ENCODE measurements around the gene AHNAK.
"Not testable (repeated sequence)": the region's sequence is repeated elsewhere in the genome, so short reads cannot be mapped to it uniquely, and the experiment has no call there.

Gene AHNAK, protein sequence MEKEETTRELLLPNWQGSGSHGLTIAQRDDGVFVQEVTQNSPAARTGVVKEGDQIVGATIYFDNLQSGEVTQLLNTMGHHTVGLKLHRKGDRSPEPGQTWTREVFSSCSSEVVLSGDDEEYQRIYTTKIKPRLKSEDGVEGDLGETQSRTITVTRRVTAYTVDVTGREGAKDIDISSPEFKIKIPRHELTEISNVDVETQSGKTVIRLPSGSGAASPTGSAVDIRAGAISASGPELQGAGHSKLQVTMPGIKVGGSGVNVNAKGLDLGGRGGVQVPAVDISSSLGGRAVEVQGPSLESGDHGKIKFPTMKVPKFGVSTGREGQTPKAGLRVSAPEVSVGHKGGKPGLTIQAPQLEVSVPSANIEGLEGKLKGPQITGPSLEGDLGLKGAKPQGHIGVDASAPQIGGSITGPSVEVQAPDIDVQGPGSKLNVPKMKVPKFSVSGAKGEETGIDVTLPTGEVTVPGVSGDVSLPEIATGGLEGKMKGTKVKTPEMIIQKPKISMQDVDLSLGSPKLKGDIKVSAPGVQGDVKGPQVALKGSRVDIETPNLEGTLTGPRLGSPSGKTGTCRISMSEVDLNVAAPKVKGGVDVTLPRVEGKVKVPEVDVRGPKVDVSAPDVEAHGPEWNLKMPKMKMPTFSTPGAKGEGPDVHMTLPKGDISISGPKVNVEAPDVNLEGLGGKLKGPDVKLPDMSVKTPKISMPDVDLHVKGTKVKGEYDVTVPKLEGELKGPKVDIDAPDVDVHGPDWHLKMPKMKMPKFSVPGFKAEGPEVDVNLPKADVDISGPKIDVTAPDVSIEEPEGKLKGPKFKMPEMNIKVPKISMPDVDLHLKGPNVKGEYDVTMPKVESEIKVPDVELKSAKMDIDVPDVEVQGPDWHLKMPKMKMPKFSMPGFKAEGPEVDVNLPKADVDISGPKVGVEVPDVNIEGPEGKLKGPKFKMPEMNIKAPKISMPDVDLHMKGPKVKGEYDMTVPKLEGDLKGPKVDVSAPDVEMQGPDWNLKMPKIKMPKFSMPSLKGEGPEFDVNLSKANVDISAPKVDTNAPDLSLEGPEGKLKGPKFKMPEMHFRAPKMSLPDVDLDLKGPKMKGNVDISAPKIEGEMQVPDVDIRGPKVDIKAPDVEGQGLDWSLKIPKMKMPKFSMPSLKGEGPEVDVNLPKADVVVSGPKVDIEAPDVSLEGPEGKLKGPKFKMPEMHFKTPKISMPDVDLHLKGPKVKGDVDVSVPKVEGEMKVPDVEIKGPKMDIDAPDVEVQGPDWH (N-terminal part only)

DNA sequence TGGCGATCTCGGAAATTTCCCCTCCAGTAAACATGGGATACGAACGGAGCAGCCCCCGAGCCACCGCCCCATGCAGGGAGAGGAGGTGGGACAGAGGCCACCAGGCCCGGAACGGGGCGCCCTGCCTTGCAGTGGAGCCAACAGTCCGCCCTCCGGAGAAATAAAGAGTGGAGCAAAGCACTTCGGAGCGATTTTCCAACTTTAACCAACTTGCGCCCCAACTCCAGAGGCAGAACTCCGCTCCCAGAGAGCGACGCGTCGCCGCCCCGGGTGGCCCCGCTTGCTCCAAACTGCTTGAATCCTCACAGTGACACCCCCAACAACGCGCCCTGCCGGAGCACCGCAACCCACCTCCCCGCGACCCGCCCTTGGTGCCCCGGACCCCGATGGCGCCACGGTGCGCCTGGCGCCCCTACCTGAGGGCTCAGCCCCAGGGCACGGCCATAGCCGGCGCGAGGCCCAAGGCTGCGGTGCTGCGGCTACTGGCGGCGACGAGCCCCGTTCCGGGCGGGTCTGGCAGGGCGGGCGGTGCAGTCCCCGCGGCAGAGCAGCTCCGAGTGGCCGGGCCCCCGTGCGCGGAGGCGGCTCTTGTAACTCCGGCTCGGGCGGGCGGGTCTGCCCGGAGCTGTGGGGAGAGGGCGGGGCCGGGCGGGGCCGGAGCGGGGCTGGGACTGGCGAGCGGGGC lies at the start of gene AHNAK:
TSS of gene AHNAK (minus strand) at position 563 of the 685 bp plus-strand sequence. CDS start 10,708 bp downstream, outside the sequence.
- peak; percentile 43 for DNase-seq

DNA sequence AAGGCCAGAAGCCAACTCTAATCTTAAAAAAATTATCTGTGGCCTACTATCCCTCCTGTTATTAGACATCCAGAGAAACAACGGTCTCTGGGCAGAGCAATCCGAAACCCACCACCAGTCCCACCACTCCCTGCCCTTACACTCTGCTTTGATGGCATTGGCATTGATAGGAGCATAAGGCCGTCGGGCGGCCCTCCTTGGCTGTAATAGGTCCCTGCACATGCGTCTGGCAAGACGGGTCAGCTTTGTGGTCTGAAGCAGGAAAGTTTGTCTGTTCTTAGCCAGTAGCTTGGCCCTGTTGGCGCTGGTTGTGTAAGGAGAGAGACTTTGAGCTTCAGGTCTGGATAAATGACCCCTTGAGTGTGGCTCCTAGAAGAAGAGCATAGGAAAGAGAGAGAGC lies 48.5 kb upstream of the AHNAK start:
- DNase-seq: no peak

GRCh38 chr11:62593434-62594044 lies 46.9 kb upstream of the AHNAK start:
- peak; percentile 84 for DNase-seq

GRCh38 chr11:62592989-62593421 lies 46.4 kb upstream of the AHNAK start:
- DNase-seq: no peak

GRCh38 chr11:62592146-62592815 lies 45.7 kb upstream of the AHNAK start:
- DNase-seq: peak; percentile 77

GRCh38 chr11:62591448-62592145 lies 45.0 kb upstream of the AHNAK start, which contains the start of gene TUT1:
TSS of gene TUT1 (minus strand) at chr11:62591523. CDS start at chr11:62591485, 38 bp downstream.
- DNase-seq: peak; percentile 99

GRCh38 chr11:62588966-62589637 lies 42.5 kb upstream of the AHNAK start:
- DNase-seq: no peak

DNA sequence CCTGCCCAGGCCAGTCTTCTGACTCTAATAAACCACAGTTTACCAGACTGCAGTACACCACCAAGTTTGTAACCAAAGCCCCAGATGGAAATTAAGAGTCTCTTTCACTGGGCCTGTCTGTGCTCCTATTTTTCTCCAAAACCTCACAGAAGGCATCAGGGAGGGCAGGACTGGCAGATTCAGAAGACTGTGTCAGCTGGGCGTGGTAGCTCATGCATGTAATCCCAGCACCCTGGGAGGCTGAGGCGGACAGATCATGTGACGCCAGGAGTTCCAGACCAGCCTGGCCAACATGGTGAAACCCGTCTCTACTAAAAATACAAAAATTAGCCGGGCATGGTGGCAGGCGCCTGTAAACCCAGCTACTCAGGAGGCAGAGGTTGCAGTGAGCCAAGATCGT lies 38.8 kb upstream of the AHNAK start:
- DNase-seq: not testable (repeated sequence)

DNA sequence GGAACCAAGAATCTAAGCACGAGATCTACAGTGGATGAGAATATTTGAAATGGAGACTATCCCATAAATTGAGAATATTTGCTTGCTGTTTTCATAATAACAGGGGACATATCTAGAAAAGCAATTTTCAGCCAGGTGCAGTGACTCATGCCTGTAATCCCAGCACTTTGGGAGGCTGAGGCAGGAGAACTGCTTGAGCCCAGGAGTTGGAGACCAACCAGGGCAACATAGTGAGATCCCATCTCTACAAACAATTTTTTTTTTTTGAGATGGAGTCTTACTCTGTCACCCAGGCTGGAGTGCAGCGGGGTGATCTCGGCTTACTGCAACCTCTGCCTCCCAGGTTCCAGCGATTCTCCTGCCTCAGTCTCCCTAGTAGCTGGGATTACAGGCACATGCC lies 35.1 kb upstream of the AHNAK start:
- not testable (repeated sequence) for DNase-seq

- no peak for DNase-seq
These were observed 34.5 kb upstream of the AHNAK start for GRCh38 chr11:62580959-62581715.

DNA sequence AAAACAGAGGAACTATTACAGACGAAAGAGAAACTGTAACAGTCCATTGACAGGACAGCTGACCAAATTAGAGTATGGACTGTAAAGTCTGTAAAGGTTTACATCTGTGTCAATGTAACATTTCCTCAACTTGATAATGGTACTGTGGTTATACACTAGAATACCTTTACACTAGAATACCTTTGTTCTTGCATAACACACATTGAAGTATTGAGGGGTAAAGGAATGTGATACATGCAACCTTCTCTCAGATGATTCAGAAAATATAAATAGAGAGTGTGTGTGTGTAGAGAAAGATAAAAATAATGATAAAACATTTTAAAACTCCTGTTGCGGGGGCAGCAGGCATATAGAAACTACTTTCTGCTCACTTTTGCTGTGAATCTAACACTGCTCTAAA lies 32.6 kb upstream of the AHNAK start:
- DNase-seq: no peak

DNA sequence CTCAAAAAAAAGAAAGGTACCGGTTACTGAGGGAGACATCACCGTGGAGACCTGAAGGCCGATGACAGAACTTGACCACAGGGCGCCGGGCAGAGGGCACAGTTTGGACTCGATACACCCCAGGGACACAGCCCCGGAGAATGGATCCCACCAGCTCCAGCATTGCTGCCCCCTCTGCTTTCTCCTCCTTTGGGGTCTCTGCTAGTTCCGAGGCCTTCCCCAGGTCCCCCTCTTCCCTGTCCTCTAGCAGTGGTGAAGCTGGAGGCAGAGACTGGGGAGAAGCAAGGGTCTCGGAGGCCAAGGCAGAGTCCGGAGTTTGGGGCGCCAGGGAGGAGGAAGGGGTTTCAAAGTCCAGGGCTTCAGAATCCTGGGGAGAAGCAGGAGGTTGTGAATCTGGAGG lies 31.9 kb upstream of the AHNAK start:
- no peak for DNase-seq

GRCh38 chr11:62577046-62577714 lies 30.6 kb upstream of the AHNAK start:
- no peak for DNase-seq

GRCh38 chr11:62575837-62576236 lies 29.2 kb upstream of the AHNAK start:
- no peak for DNase-seq

DNA sequence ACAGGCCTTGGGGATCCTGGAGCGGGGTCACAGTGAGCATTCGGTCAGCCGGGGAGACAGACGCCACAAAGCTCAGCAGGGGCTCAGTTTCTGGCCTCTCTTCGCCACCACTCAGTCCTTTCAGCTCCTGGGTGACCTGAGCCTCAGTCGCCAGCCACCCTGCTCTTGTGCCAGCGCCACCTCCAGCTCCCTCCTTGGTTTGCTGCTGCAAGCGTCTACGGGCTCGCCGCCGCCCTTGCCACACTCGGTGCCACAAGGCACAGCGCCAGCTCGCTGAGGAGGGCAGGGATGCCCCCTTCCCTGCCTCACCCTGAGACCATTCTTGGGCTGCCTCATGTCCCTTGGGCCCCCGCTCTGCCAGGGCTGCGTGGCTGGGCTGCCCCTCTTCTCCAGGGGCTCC lies 28.6 kb upstream of the AHNAK start:
- DNase-seq: no peak

DNA sequence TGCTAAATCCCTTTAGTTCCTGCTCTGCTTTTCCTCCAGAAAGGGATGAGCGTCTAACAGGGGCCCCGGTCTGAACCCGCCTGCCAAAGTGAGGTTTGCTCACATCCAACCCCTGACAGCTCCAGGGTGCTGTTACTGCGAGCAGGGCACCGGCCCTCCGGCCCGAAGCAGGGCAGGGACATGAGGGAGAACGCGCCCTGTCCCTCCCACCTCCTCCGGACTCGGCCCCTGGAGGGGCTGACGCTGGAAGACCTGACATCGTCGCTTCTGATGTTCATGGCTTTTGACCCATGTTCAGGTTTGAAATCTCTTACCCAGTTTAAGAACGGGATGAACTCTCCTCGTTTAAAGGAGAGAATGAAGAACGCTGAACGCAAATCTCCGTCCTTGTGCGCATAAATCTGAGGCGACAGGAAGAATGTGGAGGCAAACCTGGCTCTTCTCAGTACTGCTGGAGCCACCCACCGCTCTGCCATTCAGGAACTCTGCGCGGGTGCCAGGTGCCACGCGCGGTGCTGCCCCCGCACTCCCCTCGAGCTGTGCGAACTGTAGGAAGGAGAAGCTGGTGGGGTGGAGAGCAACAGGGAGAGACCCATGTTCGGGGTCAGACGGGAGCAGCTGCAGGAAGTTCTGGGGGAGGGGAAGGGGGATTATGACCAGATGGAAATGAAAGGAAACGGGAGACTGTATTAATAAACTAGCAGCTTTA lies 27.9 kb upstream of the AHNAK start:
- DNase-seq: peak; percentile 81

DNA sequence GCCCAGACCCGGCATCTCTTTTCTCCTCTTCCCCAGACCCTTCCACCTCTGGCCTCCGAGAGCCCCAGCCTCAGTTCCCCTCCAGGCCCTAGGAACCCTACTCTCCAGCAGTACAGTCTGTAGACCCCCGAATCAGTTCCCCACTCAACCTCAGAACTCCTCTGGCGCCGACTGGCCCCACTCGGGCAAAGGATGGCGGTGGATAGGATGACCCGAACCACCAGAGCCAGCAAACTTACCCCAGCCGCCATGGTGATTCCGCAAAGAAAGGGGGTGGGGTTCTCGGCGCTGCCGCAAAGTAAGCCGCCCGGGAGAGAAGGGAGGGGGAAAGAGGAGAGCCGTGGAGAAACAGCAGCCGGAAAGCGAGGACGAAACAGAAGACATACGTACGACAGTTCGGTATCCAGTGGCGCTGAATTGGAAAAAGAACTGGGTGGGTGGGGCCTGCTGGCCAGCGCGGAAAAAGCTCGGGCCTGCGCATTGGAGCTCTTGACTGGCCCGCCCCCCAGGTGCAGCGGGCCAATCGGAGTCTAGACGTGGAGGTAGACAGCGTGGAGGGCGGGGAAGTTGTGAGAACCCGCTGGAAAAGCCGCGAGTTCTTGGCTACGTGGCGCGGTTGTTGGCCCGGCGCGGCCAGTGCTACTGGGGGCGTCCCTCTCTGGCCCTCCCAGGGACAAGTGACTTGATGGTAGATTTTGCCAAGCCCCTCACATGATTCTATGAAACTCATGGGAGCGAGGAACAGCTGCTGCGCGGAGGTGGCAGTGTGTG lies 27.2 kb upstream of the AHNAK start, which contains the start of gene EEF1G:
TSS of gene EEF1G (minus strand) at position 300 of the 771 bp plus-strand sequence. CDS start at position 251, 49 bp downstream.
- DNase-seq: peak; percentile 99
